SU-DHL-6 (cell line): Measurements from ENCODE around the gene OXGR1.
"Not testable (repeated sequence)": the region's sequence is repeated elsewhere in the genome, so short reads cannot be mapped to it uniquely, and the experiment has no call there.

Experiments
- CTCF ChIP-seq: fragments of 200-600 bp; sonication (generic); IDR thresholded peaks from one replicate; pipeline ENCODE4 v1.5.1; 2017; ENCODE audit warnings: antibody characterized with exemption, mild to moderate bottlenecking, low read length, moderate library complexity; ENCODE audit not compliant: insufficient read depth, poor library complexity, severe bottlenecking
- EZH2phosphoT487 ChIP-seq: fragments of 200-600 bp; sonication (generic), shearing (Covaris generic); conservative IDR thresholded peaks from 2 replicates; pipeline ENCODE4 v1.6.1; 2018; ENCODE audit warnings: mild to moderate bottlenecking, antibody characterized with exemption, low read length, moderate library complexity, mixed read lengths

GRCh38 chr13:96979861-96980260 lies 14.4 kb downstream of the OXGR1 start:
- TF ChIP-seq CTCF, EZH2phosphoT487: not testable (repeated sequence)
